Colon (tissue), 2 donors: ENCODE measurements around the gene AMBRA1.
"Not testable (repeated sequence)": the region's sequence is repeated elsewhere in the genome, so short reads cannot be mapped to it uniquely, and the experiment has no call there.

Source experiments
- FAIRE-seq: peaks from 2 replicates; lab custom pipeline; 2012; peaks lifted over from hg19 to GRCh38; lab: Jason Lieb, UNC
- donor health status: control.
- donor health status: control.

Gene AMBRA1

DNA sequence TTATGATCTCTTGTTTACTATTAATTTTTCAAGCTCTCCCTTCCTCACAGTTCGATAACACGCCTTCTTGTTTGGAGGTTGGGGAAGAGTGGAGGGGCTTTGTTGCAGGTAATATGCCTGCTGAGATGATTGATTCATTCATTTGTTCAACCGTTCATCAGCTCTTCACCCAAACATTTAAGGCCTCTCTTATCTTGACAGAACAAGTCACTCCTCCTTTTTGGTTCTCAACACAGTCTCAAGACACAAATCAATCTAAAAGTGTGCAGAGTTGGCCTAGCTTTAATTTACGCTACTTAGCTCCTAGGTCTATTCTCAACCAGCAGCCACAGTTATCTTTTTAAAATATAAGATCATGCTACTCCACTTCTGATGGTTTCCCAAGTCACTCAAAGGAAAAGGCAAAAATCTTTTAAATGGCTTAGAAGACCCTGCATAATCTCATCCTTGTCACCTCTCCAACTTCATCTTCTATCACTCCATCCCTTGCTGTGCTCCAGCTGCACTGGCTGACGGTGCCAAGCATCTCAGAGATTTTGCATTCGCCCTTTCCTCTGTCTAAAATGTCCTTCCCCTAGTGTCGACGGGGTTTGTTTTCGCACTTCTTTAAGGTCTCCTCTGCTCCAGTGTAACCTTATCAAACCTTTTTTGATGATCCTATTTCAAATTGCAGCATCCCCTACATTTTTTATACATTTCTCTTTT is 60.3 kb downstream of the AMBRA1 start:
- no peak for FAIRE-seq

GRCh38 chr11:46529928-46530574 is 63.8 kb downstream of the AMBRA1 start:
- FAIRE-seq: no peak

- FAIRE-seq: no peak
Measured at GRCh38 chr11:46529095-46529905, 64.5 kb downstream of the AMBRA1 start.

DNA sequence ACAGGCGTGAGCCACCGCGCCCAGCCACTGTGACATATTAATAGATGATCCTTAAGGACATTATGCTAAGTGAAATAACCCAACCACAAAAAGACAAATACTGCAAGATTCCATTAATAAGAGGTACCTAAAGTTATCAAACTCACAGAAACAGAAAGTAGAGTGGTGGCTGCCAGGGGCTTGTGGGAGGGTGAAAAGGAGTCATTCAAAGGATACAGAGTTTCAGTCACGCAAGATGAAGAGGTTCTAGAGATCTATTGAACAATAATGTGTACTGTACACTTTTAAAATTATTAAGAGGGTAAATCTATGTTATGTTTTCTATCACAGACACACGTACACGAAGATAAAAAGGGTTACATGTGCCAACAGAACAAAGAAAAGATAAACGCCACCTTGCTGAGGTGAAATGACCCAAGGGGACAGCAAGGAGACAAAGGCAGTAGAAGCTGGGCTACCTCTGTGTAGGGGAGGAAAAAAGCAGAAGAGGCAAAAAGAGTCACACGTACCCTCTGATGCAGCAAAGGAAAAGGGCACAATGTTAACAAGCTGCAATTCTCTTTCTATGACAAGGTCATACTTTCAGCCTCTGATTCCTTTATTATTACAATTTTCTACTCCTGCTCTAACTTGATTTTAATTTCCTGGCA is 65.3 kb downstream of the AMBRA1 start:
- no peak for FAIRE-seq

GRCh38 chr11:46527591-46528130 is 66.2 kb downstream of the AMBRA1 start:
- FAIRE-seq: no peak

DNA sequence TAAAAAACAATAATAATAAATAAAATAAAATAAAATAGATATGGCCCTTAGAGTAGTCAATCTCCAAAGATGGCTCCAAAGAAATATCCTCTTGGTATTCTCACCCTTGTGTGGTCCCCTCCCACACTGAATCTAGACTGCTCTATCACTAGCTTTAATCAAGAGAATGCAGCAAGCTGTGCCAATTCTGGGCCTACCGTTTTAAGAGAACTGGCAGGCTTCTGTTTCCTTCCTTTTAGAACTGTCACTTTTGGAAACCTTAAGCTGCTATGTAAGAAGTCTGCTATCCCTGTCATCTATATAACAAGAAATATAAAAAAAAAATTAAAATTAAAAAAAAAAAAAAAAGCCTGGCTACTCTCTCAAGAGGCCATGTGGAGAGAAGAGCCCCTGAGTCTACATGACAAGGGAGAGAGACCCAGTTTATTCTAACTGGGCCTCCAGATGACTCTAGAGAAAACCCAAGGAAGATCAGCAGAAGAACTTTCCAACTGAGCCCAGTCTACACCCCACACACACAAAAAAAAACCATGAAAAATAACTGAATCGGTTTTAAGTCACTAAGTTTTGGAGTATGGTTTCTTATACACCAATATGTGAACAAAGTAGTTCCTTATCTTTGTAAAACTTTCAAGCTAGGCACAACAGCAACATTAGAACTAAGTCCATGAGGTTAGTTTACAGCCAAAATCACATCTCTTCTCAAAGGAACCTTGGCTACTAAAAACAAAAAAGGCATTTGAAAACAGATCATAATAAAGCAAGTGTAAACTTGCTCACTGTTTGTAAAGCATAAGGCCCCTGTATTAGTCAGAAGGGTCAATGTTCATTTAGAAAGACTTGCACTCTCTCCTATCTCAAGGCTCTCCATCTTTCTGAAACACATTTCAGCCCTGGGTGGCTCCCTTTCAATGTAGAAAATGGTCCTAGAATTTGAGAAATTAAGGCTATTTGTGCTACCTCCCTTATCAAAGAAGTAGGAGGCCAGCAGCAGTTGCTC is 67.3 kb downstream of the AMBRA1 start:
- no peak for FAIRE-seq

DNA sequence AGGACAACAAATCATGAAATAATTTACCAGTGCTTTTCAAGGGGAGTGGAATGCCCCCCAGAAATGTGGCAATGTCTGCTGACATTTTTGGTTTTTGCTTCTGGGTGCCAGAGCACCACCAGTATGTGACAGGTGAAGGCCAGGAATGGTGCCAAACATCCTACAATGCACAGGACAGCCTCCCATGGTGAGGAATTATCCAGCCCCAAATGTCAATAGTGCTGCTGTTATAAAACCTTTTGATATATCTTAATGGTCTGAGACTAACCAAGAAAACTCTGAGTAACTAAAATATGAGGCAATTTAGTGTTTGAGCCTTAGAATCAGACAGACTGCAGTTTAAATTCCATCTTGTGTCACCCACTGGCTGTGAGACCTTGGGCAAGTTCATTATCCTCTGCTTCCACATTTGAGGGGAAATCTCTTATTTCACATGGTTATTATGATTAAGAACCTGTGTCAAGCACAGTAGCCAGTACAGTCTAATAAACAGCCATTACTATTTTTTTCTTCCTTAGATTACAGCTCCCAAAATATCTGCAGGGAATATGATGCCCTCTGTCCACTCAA is 69.5 kb downstream of the AMBRA1 start:
- FAIRE-seq: no peak

GRCh38 chr11:46523290-46523689 is 70.5 kb downstream of the AMBRA1 start:
- FAIRE-seq: no peak

GRCh38 chr11:46522682-46523281 is 71.0 kb downstream of the AMBRA1 start:
- no peak for FAIRE-seq

DNA sequence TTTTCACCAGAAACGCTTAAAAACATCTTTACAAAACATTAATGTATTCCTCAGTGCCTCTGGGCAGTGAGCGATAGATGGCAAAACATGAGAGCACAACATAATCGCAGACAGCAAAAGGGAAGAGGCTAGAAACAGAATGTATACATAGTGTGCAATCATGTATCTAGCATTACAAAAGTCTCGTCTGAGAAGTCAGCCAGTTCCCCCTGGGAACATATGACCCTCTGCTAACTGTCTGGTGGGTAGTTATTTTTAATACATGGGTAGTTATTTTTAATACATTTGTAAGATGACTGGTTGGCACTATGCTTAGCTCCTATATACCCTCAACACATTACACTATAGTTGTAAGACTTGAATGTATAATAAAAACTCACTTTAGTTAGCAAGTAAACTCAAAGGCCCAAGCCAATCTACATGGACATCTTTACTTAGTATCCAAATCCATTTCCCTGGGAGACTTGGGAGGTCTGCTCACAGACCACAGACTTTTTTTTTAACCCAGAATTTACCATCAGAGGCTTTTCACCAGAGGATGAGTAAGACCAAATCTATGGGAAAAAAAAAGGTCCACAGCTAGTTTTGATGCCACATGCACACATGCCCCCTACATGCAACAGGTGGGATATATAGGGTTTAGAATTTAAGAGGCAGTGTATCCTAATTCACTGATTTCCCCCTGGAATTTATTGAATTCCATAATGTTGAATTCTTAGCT is 71.7 kb downstream of the AMBRA1 start:
- no peak for FAIRE-seq

- FAIRE-seq: no peak
Measured at GRCh38 chr11:46520971-46521745, 72.7 kb downstream of the AMBRA1 start.

DNA sequence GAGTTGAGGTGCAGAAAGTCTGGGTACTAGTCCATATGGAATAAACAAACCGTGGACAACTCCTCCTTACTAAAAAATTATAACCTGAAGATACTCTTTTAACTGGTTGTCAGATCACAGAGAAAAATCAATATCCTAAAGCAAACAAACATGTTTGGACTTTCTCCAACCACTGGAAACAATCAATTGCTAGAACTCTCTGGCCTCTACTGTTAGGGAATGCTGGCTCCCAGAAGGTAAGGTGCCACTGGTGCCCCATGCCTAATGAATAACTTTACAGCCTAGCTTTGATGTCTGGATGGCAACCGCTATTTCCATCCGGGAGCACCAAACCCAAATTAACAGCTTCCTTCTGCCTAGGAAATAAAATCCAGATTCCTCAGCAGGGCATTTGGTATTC is 74.5 kb downstream of the AMBRA1 start:
- no peak for FAIRE-seq

- FAIRE-seq: not testable (repeated sequence)
Measured at GRCh38 chr11:46518928-46519327, 74.9 kb downstream of the AMBRA1 start.

GRCh38 chr11:46514370-46514769 is 79.5 kb downstream of the AMBRA1 start:
- no peak for FAIRE-seq

DNA sequence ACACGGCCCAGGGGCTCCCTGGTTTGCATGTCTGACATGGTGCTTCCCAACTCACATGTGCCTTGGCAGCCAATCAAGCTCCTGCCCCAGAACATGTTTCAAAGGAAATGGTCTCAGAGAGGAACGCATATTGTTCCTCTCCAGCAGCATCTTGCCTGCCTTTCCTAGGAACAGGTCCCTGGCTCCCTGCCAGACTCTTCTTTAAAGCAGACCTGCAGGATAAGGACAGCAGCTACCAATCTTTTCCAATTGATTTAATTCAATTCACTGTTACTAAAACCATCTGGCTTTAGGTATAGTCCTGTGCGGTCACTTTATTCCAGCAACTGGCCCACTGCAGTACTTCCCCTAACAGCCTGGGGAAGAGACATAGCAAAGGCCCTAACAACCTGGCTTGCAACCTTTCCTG is 79.9 kb downstream of the AMBRA1 start:
- no peak for FAIRE-seq

- no peak for FAIRE-seq
Measured at GRCh38 chr11:46512261-46512881, 81.5 kb downstream of the AMBRA1 start.

- no peak for FAIRE-seq
Measured at GRCh38 chr11:46511342-46511741, 82.5 kb downstream of the AMBRA1 start.

DNA sequence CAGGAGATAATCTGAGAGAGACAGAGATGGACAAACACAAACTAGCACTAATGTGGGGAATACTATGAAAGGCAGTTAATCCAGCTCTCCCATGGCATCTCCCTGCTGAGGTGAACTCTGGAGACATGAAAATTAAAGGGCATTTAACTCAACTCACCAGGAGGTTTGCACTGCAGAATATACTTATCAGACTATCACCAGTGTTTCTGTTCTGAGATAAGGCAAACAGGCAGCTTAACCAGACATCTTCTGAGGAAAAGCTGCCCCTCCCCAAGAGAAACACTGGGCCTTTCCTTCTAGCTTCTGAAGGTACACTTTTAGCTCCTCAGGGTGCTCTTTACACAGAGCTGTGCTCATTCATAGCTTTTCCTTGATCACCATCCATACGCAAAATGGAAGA is 85.5 kb downstream of the AMBRA1 start:
- FAIRE-seq: no peak

DNA sequence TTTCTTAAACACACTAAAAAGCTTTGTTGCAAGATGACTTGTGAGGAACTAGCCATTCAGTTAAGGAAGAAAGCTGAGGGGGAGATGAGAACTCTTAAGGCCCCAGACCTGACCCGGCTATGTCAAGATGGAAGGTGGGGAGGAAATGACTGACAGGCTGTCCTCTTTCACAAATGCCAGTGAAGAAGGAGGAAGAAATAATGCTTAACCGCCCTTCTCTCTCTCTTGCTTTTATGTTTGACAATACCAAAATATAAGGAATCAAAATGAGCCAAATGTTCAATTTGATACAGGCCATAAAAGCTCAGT is 87.4 kb downstream of the AMBRA1 start:
- FAIRE-seq: no peak
